Measurements from ENCODE around the gene KRTAP10-1.

The KRTAP10-1 gene

GRCh38 chr21:44572959-44573583, 33.1 kb upstream of the KRTAP10-1 start:
- no peak for TF ChIP-seq CTCF (conservative IDR thresholded peaks at IDR 0.05)
- TF ChIP-seq ZFX (IDR thresholded peaks at IDR 0.05) = no peak
- H3K27ac ChIP-seq = no peak overlapping the region

- no peak overlapping the region for H3K27ac ChIP-seq
- TF ChIP-seq CTCF (conservative IDR thresholded peaks at IDR 0.05) = no peak
- no peak for TF ChIP-seq ZFX (IDR thresholded peaks at IDR 0.05)
Measured at GRCh38 chr21:44571844-44572782, 32.1 kb upstream of the KRTAP10-1 start.

- no peak overlapping the region for H3K27ac ChIP-seq
Measured at GRCh38 chr21:44571296-44571695, 31.3 kb upstream of the KRTAP10-1 start.

GRCh38 chr21:44569861-44570517, 30.0 kb upstream of the KRTAP10-1 start:
- TF ChIP-seq ZFX (IDR thresholded peaks at IDR 0.05) (no peak), CTCF (conservative IDR thresholded peaks at IDR 0.05) (no peak)
- H3K27ac ChIP-seq = no peak overlapping the region

More at GRCh38 chr21:44571296-44571695, 31.3 kb upstream of the KRTAP10-1 start:
- TF ChIP-seq CTCF (conservative IDR thresholded peaks at IDR 0.05) = no peak
- no peak for TF ChIP-seq ZFX (IDR thresholded peaks at IDR 0.05)

GRCh38 chr21:44568667-44569556, 28.9 kb upstream of the KRTAP10-1 start:
- TF ChIP-seq ZFX (IDR thresholded peaks at IDR 0.05) = no peak
- no peak for TF ChIP-seq CTCF (conservative IDR thresholded peaks at IDR 0.05)
- no peak overlapping the region for H3K27ac ChIP-seq

- TF ChIP-seq CTCF (conservative IDR thresholded peaks at IDR 0.05) (no peak), ZFX (IDR thresholded peaks at IDR 0.05) (no peak)
- H3K27ac ChIP-seq = no peak overlapping the region
Measured at GRCh38 chr21:44568261-44568660, 28.3 kb upstream of the KRTAP10-1 start.
